ENCODE measurements around the gene COL25A1. TPM values are rescaled to one million over a fixed set of nuclear protein-coding genes. Genes with fewer than 3 reads are reported as not detected.
"Not testable (repeated sequence)": the region's sequence is repeated elsewhere in the genome, so short reads cannot be mapped to it uniquely, and the experiment has no call there.

COL25A1 gene
- total and polyA plus RNA-seq, 4 donors = 0.61 to 4.4 (median 2.1) TPM

DNA sequence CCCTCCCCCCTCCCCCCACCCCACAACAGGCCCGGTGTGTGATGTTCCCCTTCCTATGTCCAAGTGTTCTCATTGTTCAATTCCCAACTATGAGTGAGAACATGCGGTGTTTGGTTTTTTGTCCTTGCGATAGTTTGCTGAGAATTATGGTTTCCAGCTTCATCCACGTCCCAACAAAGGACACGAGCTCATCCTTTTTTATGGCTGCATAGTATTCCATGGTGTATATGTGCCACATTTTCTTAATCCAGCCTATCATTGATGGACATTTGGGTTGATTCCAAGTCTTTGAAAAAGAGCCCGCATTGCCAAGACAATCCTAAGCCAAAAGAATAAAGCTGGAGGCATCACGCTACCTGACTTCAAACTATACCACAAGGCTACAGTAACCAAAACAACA, 231.8 kb downstream of the COL25A1 start:
- not testable (repeated sequence) for H3K27me3 ChIP-seq (ENCODE audit: control insufficient read depth in 4 of 4, insufficient read depth in 4 of 4, low read length in 3 of 4); H3K9ac ChIP-seq (ENCODE audit: low read depth in 1 of 2, low read length in 2 of 2); H3K36me3 ChIP-seq (ENCODE audit: control insufficient read depth in 4 of 4, insufficient read depth in 3 of 4, low read depth in 1 of 4, low read length in 3 of 4); H3K4me1 ChIP-seq (ENCODE audit: control insufficient read depth in 4 of 4, insufficient read depth in 4 of 4, low read length in 3 of 4); DNase-seq (ENCODE audit: low spot score); H3K4me3 ChIP-seq (ENCODE audit: low read depth in 1 of 3, low read length in 3 of 3); H3K9me3 ChIP-seq (ENCODE audit: control insufficient read depth in 4 of 4, low read length in 3 of 4); H3K27ac ChIP-seq (ENCODE audit: low read depth in 1 of 2, low read length in 2 of 2)
- WGBS = 80% methylated on average over 7 of the region's 7 CpGs

GRCh38 chr4:109067508-109068235, 234.8 kb downstream of the COL25A1 start:
- H3K4me3 ChIP-seq (ENCODE audit: low read depth in 1 of 3, low read length in 3 of 3) = no peak overlapping the region
- peaks cover 0 to 4% (median 0%) of the 10 kb centered on the region in 4 donors for H3K27me3 ChIP-seq (ENCODE audit: control insufficient read depth in 4 of 4, insufficient read depth in 4 of 4, low read length in 3 of 4)
- no peak for TF ChIP-seq FOXA2 (IDR thresholded peaks at IDR 0.05)
- no peak for TF ChIP-seq FOXA1 (IDR thresholded peaks at IDR 0.05)
- no peak for TF ChIP-seq YY1 (IDR thresholded peaks at IDR 0.05)
- TF ChIP-seq JUND (IDR thresholded peaks at IDR 0.05) = no peak
- TF ChIP-seq TAF1 (conservative IDR thresholded peaks at IDR 0.05) = no peak
- no peak for TF ChIP-seq RAD21 (IDR thresholded peaks at IDR 0.05)
- TF ChIP-seq SP1 (IDR thresholded peaks at IDR 0.05) = no peak
- no peak for TF ChIP-seq GABPA (IDR thresholded peaks at IDR 0.05 in 1 of 2, conservative IDR thresholded peaks at IDR 0.05 in 1 of 2)
- no peak for TF ChIP-seq ZBTB33 (IDR thresholded peaks at IDR 0.05)
- no peak for TF ChIP-seq EGR1 (IDR thresholded peaks at IDR 0.05; ENCODE audit: low read depth in 2 of 2)
- TF ChIP-seq, protein P1, sequence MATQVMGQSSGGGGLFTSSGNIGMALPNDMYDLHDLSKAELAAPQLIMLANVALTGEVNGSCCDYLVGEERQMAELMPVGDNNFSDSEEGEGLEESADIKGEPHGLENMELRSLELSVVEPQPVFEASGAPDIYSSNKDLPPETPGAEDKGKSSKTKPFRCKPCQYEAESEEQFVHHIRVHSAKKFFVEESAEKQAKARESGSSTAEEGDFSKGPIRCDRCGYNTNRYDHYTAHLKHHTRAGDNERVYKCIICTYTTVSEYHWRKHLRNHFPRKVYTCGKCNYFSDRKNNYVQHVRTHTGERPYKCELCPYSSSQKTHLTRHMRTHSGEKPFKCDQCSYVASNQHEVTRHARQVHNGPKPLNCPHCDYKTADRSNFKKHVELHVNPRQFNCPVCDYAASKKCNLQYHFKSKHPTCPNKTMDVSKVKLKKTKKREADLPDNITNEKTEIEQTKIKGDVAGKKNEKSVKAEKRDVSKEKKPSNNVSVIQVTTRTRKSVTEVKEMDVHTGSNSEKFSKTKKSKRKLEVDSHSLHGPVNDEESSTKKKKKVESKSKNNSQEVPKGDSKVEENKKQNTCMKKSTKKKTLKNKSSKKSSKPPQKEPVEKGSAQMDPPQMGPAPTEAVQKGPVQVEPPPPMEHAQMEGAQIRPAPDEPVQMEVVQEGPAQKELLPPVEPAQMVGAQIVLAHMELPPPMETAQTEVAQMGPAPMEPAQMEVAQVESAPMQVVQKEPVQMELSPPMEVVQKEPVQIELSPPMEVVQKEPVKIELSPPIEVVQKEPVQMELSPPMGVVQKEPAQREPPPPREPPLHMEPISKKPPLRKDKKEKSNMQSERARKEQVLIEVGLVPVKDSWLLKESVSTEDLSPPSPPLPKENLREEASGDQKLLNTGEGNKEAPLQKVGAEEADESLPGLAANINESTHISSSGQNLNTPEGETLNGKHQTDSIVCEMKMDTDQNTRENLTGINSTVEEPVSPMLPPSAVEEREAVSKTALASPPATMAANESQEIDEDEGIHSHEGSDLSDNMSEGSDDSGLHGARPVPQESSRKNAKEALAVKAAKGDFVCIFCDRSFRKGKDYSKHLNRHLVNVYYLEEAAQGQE (IDR thresholded peaks at IDR 0.05) = no peak
- TF ChIP-seq MAX (IDR thresholded peaks at IDR 0.05) = no peak
- TF ChIP-seq HNF4A (conservative IDR thresholded peaks at IDR 0.05) = no peak
- no peak for TF ChIP-seq HNF4G (IDR thresholded peaks at IDR 0.05)
- no peak for TF ChIP-seq NR2F2 (IDR thresholded peaks at IDR 0.05)
- no peak for TF ChIP-seq RXRA (IDR thresholded peaks at IDR 0.05)
- H3K9me3 ChIP-seq (ENCODE audit: control insufficient read depth in 4 of 4, low read length in 3 of 4) = no peaks in the 10 kb centered on the region
- WGBS = 62% methylated on average over 4 of the region's 4 CpGs
- DNase-seq (ENCODE audit: low spot score) = no peak
- no peak overlapping the region for H3K9ac ChIP-seq (ENCODE audit: low read depth in 1 of 2, low read length in 2 of 2)
- H3K36me3 ChIP-seq (ENCODE audit: control insufficient read depth in 4 of 4, insufficient read depth in 3 of 4, low read depth in 1 of 4, low read length in 3 of 4) = no peaks in the 10 kb centered on the region
- peaks cover 0 to 1% (median 0%) of the 10 kb centered on the region in 4 donors for H3K4me1 ChIP-seq (ENCODE audit: control insufficient read depth in 4 of 4, insufficient read depth in 4 of 4, low read length in 3 of 4)
- no peak overlapping the region for H3K27ac ChIP-seq (ENCODE audit: low read depth in 1 of 2, low read length in 2 of 2)
